Retinal pigment epithelial cell (primary cell): Measurements from ENCODE around the gene MXD3.

Source experiments
- DNase-seq: peaks from one replicate; pipeline ENCODE4 v3.0.0-alpha.2; 2010; ENCODE audit warnings: low read depth
- H3K4me3 ChIP-seq: 2 replicates; pipeline ENCODE4 v1.5.1; 2011; ENCODE audit warnings: mild to moderate bottlenecking, low read length, control low read depth, moderate library complexity
- TF ChIP-seq, protein P1 (sequence below): conservative IDR thresholded peaks from 2 replicates; pipeline ENCODE4 v1.5.1; 2011; ENCODE audit warnings: low read depth, low read length, control low read depth, inconsistent platforms

MXD3 gene

DNA sequence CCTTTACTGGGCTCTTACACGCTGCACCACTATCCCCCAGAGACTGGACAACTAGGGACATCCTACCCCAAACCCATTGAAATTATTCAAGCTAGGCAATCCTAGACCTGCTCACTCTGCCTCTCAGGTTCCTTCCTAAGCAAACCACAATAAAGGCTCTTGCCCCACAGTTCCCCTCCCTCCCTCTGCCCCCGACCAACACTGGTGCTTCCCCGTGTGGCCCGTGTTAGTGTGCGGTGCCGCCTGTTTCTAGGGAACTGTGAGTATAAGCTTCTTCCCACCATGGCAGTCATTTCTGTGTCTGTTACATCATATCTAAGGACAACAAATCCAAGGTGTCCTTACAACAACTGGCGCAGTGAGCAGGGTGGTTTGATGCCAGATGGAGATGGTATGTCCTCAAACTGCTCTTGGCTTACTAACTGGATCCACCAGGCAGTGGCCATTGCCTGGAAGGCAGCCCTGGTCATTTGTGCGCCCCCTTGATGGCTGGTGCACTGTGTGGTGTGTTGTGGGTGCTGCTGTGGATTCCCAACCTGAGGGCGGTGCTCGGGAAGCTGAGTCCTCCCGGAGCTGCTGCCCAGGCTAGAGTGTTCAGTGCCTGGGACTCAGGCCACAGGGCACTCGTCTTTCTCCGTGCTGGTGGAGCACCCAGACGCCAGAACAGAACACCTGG lies 8.4 kb upstream of the MXD3 start:
- no peak for DNase-seq
- TF ChIP-seq, protein P1, sequence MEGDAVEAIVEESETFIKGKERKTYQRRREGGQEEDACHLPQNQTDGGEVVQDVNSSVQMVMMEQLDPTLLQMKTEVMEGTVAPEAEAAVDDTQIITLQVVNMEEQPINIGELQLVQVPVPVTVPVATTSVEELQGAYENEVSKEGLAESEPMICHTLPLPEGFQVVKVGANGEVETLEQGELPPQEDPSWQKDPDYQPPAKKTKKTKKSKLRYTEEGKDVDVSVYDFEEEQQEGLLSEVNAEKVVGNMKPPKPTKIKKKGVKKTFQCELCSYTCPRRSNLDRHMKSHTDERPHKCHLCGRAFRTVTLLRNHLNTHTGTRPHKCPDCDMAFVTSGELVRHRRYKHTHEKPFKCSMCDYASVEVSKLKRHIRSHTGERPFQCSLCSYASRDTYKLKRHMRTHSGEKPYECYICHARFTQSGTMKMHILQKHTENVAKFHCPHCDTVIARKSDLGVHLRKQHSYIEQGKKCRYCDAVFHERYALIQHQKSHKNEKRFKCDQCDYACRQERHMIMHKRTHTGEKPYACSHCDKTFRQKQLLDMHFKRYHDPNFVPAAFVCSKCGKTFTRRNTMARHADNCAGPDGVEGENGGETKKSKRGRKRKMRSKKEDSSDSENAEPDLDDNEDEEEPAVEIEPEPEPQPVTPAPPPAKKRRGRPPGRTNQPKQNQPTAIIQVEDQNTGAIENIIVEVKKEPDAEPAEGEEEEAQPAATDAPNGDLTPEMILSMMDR, result no peak
- H3K4me3 ChIP-seq, result no peak overlapping the region

- H3K4me3 ChIP-seq, result no peak overlapping the region
- TF ChIP-seq, protein P1, result peak; percentile 97
- DNase-seq, result peak; percentile 36
Measured at GRCh38 chr5:177317959-177318377, 6.3 kb upstream of the MXD3 start.

DNA sequence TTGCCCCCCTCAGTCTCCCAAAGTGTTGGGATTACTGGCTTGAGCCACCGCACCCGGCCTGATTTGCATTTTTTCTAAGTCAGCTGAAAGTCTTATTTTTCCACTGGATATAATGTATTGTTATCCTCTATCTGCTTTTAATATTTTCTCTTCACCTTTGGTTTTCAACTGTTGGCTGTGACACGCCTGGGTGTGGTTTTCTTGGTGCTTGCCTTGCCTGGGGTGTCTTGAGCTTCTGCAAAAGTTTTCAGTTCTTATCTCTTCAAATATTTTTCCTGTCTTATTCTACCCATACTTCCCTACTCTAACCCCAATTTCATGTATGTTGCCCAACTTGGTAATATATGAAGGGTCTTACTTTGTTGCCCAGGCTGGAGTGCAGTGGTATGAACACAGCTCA lies 4.3 kb upstream of the MXD3 start:
- H3K4me3 ChIP-seq, result no peak overlapping the region
- TF ChIP-seq, protein P1, result no peak
- DNase-seq, result no peak

GRCh38 chr5:177315411-177315810 lies 3.7 kb upstream of the MXD3 start:
- TF ChIP-seq, protein P1, result no peak
- no peak for DNase-seq
- no peak overlapping the region for H3K4me3 ChIP-seq

GRCh38 chr5:177314376-177315342 lies 3.0 kb upstream of the MXD3 start:
- no peak for DNase-seq
- H3K4me3 ChIP-seq, result no peak overlapping the region
- TF ChIP-seq, protein P1, result no peak

DNA sequence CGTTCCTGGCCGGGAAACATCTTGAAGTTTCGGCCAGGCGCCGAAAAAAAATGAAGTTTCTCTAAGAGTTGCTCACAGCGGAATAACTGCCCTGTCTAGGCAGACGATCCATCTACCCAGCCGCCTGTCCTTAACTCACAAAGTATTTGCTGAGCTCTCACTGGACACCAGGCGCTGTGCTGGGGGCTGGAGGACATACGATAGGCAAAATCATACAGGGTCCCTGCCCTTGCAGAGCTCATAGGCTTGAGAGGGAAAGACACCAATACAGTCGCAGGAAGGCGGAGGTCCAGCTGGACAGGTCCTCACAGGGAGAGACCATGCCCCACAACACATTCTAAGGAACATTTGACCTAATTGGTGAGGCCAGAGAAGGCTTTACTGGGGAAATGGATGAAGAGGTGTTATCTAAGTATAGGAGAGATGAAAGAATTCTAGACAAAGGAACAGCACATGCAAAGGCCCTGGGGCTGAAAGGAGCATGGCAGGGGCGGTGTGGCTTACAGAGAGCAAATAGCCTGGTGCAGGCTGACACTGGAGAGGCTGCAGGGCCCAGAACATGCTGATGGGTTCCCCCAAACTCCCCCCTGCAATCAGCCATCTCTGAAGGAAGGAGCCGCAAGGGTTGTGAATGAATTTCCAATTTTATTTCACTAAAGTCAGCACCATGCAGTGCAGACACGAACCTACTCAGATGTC lies 2.0 kb upstream of the MXD3 start:
- H3K4me3 ChIP-seq, result no peak overlapping the region
- TF ChIP-seq, protein P1, result no peak
- no peak for DNase-seq
